ENCODE results near the gene CCNY. TPM values are rescaled to one million over a fixed set of nuclear protein-coding genes. Genes with fewer than 3 reads are reported as not detected.
"Not testable (repeated sequence)": the region's sequence is repeated elsewhere in the genome, so short reads cannot be mapped to it uniquely, and the experiment has no call there.

Gene CCNY
- total RNA-seq, 4 donors from 2014 or later: 22.4 to 35.1 (median 29.9) TPM

DNA sequence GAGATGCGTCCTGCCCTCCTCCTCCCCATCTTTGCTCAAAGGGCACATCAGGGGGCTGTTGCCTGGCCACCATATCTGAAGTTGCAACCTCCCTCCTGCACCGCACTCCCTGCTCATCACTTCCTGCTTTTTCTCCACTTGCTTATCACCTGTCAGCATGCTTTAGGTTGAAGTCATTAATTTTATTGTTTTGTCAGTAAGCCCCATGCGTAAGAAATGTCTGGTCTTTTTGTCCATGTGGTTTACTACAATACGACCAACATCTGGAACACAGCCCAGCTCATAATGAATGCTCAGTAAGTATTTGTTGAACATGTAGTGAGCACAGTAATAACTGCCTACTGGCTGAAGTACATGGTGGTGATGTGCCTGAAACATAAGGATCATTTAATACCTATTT, 197.3 kb downstream of the CCNY start:
- peaks cover 66% of the 10 kb centered on the region for H3K36me3 ChIP-seq

DNA sequence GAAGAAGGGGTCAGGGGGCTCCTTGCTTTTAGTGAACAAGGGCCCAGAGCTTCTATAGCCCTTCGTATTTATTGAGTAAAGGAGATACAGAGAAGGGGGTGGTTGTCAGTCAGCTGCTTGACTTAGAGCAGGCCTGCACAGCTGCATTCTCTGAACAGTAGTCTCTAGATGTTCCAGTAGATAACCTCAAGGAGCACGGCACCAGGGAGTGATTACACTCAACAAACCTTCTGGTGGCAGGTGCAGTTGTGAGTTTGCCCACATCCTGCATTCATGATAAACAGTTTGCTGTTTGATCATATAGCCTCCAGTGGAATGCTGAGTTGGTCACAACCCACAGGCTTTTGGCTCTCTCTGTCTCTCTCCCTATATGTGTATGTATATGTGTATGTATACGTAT, 198.8 kb downstream of the CCNY start:
- no peak for TF ChIP-seq EP300 (IDR thresholded peaks at IDR 0.05)
- TF ChIP-seq POLR2A (IDR thresholded peaks at IDR 0.05): no peak
- TF ChIP-seq, protein P1, sequence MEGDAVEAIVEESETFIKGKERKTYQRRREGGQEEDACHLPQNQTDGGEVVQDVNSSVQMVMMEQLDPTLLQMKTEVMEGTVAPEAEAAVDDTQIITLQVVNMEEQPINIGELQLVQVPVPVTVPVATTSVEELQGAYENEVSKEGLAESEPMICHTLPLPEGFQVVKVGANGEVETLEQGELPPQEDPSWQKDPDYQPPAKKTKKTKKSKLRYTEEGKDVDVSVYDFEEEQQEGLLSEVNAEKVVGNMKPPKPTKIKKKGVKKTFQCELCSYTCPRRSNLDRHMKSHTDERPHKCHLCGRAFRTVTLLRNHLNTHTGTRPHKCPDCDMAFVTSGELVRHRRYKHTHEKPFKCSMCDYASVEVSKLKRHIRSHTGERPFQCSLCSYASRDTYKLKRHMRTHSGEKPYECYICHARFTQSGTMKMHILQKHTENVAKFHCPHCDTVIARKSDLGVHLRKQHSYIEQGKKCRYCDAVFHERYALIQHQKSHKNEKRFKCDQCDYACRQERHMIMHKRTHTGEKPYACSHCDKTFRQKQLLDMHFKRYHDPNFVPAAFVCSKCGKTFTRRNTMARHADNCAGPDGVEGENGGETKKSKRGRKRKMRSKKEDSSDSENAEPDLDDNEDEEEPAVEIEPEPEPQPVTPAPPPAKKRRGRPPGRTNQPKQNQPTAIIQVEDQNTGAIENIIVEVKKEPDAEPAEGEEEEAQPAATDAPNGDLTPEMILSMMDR (IDR thresholded peaks at IDR 0.05): no peak
- no peak for TF ChIP-seq POLR2AphosphoS5 (IDR thresholded peaks at IDR 0.05)
- no peaks in the 10 kb centered on the region for H3K4me1 ChIP-seq
- 98% methylated on average over 2 of the region's 3 CpGs for WGBS
- no peak overlapping the region for H3K27ac ChIP-seq
- H3K4me3 ChIP-seq: no peak overlapping the region
- no peaks in the 10 kb centered on the region for H3K9me3 ChIP-seq
- no peaks in the 10 kb centered on the region for H3K27me3 ChIP-seq
- DNase-seq (ENCODE audit: low spot score in 2 of 2): no peak
- H3K36me3 ChIP-seq: peaks cover 64% of the 10 kb centered on the region

More for the DNA sequence above, 197.3 kb downstream of the CCNY start:
- TF ChIP-seq, protein P1 (IDR thresholded peaks at IDR 0.05): no peak
- no peak for TF ChIP-seq POLR2A (IDR thresholded peaks at IDR 0.05)
- TF ChIP-seq POLR2AphosphoS5 (IDR thresholded peaks at IDR 0.05): no peak
- TF ChIP-seq EP300 (IDR thresholded peaks at IDR 0.05): no peak
- 90% methylated on average over 4 of the region's 4 CpGs for WGBS
- Histone ChIP-seq H3K4me1 (no peaks in the 10 kb centered on the region), H3K27me3 (no peaks in the 10 kb centered on the region), H3K27ac (no peak overlapping the region), H3K4me3 (no peak overlapping the region), H3K9me3 (no peaks in the 10 kb centered on the region)
- DNase-seq (ENCODE audit: low spot score in 2 of 2): no peak

DNA sequence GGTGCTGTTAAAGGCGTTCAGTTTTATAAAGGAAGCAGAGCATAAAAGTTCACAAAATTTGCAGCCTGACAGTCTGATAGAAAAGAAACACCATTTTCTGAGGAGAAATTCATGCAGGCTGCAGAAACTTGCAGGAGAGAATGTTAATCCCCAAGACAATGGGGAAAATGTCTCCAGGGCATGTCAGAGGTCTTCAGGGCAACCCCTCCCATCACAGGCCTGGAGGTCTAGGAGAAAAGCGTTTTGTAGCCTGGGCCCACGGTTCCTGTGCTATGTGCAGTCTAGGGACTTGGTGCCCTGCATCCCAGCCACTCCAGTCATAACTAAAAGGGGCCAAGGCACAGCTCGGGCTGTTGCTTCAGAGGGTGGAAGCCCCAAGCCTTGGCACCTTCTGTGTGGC, 200.5 kb downstream of the CCNY start:
- H3K36me3 ChIP-seq: peaks cover 52% of the 10 kb centered on the region
- DNase-seq (ENCODE audit: low spot score in 2 of 2): no peak
- H3K4me1 ChIP-seq: no peaks in the 10 kb centered on the region
- 92% methylated on average over 4 of the region's 4 CpGs for WGBS
- H3K27ac ChIP-seq: no peak overlapping the region
- no peak for TF ChIP-seq POLR2AphosphoS5 (IDR thresholded peaks at IDR 0.05)
- TF ChIP-seq, protein P1 (IDR thresholded peaks at IDR 0.05): no peak
- TF ChIP-seq POLR2A (IDR thresholded peaks at IDR 0.05): no peak
- no peak for TF ChIP-seq EP300 (IDR thresholded peaks at IDR 0.05)
- no peaks in the 10 kb centered on the region for H3K9me3 ChIP-seq
- no peaks in the 10 kb centered on the region for H3K27me3 ChIP-seq
- H3K4me3 ChIP-seq: no peak overlapping the region

DNA sequence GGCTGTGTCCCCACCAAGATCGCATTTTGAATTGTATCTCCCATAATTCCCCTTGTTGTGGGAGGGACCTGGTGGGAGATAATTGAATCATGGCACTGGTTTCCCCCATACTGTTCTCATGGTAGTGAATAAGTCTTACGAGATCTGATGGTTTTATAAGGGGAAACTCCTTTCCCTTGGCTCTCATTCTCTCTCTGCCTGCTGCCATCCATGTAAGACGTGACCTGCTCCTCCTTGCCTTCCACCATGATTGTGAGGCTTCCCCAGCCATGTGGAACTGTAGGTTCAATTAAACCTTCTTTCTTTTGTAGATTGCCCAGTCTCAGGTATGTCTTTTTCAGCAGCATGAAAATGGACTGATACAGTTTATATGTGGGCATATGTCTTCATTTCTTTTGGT, 201.6 kb downstream of the CCNY start:
- not testable (repeated sequence) for H3K27me3 ChIP-seq; H3K4me1 ChIP-seq; H3K4me3 ChIP-seq; H3K27ac ChIP-seq; DNase-seq (ENCODE audit: low spot score in 2 of 2); H3K9me3 ChIP-seq
- H3K36me3 ChIP-seq: peaks cover 42% of the 10 kb centered on the region
- WGBS: 98% methylated on average over 3 of the region's 3 CpGs

DNA sequence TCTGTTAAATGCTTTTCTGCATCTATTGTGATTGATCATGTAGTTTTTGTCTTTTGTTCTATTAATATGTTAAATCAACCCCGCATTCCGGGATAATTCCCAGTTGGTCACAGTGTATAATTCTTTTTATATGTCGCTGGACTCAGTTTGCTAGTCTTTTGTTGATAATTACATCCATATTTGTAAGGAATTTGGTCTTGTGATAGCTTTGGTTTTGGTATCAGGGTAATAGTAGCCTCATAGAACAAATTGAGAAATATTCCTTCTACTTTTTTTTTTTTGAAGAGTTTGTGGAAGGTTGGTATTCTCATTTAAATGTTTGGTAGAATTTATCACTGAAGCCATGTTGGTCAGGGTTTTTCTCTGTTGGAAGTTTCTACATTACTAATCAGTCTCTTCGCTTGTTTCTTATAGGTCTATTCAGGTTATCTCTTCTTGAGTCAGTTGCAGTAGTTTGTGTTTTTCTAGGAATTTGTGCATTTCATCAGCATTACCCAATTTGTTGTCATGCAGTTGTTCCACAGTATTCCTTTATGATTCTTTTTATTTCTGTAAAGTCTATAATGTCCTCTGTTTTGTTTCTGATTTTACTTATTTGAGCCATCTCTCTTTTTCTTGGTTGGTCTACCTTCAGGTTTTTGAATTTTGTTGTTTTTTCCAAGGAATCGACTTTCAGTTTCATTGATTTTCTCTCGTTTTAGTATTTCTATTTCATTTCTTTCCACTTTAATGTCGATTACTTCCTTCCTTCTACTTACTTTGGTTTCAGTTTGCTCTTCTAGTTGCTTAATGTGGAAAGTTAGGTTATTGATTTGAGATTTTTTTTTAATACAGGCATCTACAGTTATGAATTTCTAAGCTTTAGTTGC, 204.2 kb downstream of the CCNY start:
- DNase-seq (ENCODE audit: low spot score in 2 of 2): no peak
- no peaks in the 10 kb centered on the region for H3K27me3 ChIP-seq
- TF ChIP-seq POLR2AphosphoS5 (IDR thresholded peaks at IDR 0.05) (no peak), POLR2A (IDR thresholded peaks at IDR 0.05) (no peak)
- WGBS: 80% methylated on average over 7 of the region's 7 CpGs
- H3K36me3 ChIP-seq: peaks cover 16% of the 10 kb centered on the region
- H3K27ac ChIP-seq: no peak overlapping the region
- H3K9me3 ChIP-seq: no peaks in the 10 kb centered on the region
- H3K4me1 ChIP-seq: no peaks in the 10 kb centered on the region
- no peak overlapping the region for H3K4me3 ChIP-seq

DNA sequence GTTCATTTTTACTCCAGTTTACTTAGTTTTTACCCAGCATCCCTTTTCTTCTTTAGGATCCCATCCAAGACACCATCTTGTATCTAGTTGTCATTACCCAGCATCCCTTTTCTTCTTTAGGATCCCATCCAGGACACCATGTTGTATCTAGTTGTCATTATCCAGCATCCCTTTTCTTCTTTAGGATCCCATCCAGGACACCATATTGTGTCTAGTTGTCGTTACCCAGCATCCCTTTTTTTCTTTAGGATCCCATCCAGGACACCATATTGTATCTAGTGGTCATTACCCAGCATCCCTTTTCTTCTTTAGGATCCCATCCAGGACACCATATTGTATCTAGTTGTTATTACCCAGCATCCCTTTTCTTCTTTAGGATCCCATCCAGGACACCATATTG, 205.4 kb downstream of the CCNY start:
- Histone ChIP-seq H3K4me3 (no peak overlapping the region), H3K27ac (no peak overlapping the region), H3K9me3 (no peaks in the 10 kb centered on the region), H3K4me1 (peaks cover 5% of the 10 kb centered on the region), H3K27me3 (no peaks in the 10 kb centered on the region), H3K36me3 (peaks cover 8% of the 10 kb centered on the region)
- WGBS: 100% methylated on average over 1 of the region's 1 CpG
- TF ChIP-seq POLR2AphosphoS5 (IDR thresholded peaks at IDR 0.05) (no peak), POLR2A (IDR thresholded peaks at IDR 0.05) (no peak), EP300 (IDR thresholded peaks at IDR 0.05) (no peak)
- TF ChIP-seq, protein P1 (IDR thresholded peaks at IDR 0.05): no peak
- DNase-seq (ENCODE audit: low spot score in 2 of 2): no peak

All from suprapubic skin (tissue), 4 donors.